ENCODE results near the gene ANKRD9. TPM values are rescaled to one million over a fixed set of nuclear protein-coding genes. Genes with fewer than 3 reads are reported as not detected.

The ANKRD9 gene
- total and polyA plus RNA-seq, 2 of the 13 experiments (the other 11 are each of a cell fraction or from before 2014, with no cell fraction given) = 10.0 to 15.0 TPM

GRCh38 chr14:102539544-102540314, 30.2 kb upstream of the ANKRD9 start (continued):
- no peak for TF ChIP-seq ZFP36 (IDR thresholded peaks at IDR 0.05; ENCODE audit: borderline replicate concordance, low read depth, low read length, partially characterized antibody)
- TF ChIP-seq BCL6 (CRISPR knock-in tag; IDR thresholded peaks at IDR 0.05) = no peak
- TF ChIP-seq ZNF280B (CRISPR knock-in tag; IDR thresholded peaks at IDR 0.05; ENCODE audit: borderline replicate concordance) = no peak
- TF ChIP-seq HIVEP1 (CRISPR knock-in tag; IDR thresholded peaks at IDR 0.05) = peak; percentile 31; the same call in 1 of the 2 replicates
- TF ChIP-seq RBM22 (optimal IDR thresholded peaks at IDR 0.05; ENCODE audit: low read length) = peak; percentile 19
- TF ChIP-seq ZNF780A (CRISPR knock-in tag; IDR thresholded peaks at IDR 0.05) = peak; percentile 98
- no peak for TF ChIP-seq ZNF256 (CRISPR knock-in tag; conservative IDR thresholded peaks at IDR 0.05)
- no peak for TF ChIP-seq ZNF205 (CRISPR knock-in tag; IDR thresholded peaks at IDR 0.05)
- TF ChIP-seq TARDBP (CRISPR knock-in tag; IDR thresholded peaks at IDR 0.05) = 0 out of 2 replicates have a peak, but pooled peaks have one; percentile 13
- TF ChIP-seq PAX8 (CRISPR knock-in tag; IDR thresholded peaks at IDR 0.05; ENCODE audit: borderline replicate concordance) = no peak
- TF ChIP-seq SP2 (CRISPR knock-in tag; IDR thresholded peaks at IDR 0.05) = 0 out of 2 replicates have a peak, but pooled peaks have one; percentile 19
- TF ChIP-seq SOX13 (IDR thresholded peaks at IDR 0.05) = no peak
- TF ChIP-seq SOX13 (CRISPR knock-in tag; conservative IDR thresholded peaks at IDR 0.05 in 1 of 2, IDR thresholded peaks at IDR 0.05 in 1 of 2) = no peak; a peak in 1 of 4 replicates
- no peak for TF ChIP-seq MLXIP (CRISPR knock-in tag; IDR thresholded peaks at IDR 0.05; ENCODE audit: borderline replicate concordance)
- TF ChIP-seq HHEX (CRISPR knock-in tag; IDR thresholded peaks at IDR 0.05) = no peak
- no peak for TF ChIP-seq ZNF644 (CRISPR knock-in tag; IDR thresholded peaks at IDR 0.05; ENCODE audit: low read depth)
- TF ChIP-seq TAF1 (CRISPR knock-in tag; IDR thresholded peaks at IDR 0.05) = no peak; the same call in none of the 2 replicates
- TF ChIP-seq ZNF784 (CRISPR knock-in tag; IDR thresholded peaks at IDR 0.05; ENCODE audit: borderline replicate concordance) = no peak
- no peak for TF ChIP-seq ZNF362 (CRISPR knock-in tag; IDR thresholded peaks at IDR 0.05; ENCODE audit: borderline replicate concordance)
- TF ChIP-seq ZNF343 (CRISPR knock-in tag; IDR thresholded peaks at IDR 0.05) = no peak
- no peak for TF ChIP-seq MAFK (conservative IDR thresholded peaks at IDR 0.05 in 1 of 2, IDR thresholded peaks at IDR 0.05 in 1 of 2; ENCODE audit: low read length in 2 of 2)
- TF ChIP-seq ISL2 (CRISPR knock-in tag; IDR thresholded peaks at IDR 0.05) = no peak
- no peak for TF ChIP-seq ZNF83 (CRISPR knock-in tag; IDR thresholded peaks at IDR 0.05; ENCODE audit: borderline replicate concordance)
